ENCODE data around the gene NOVA2.
A peak's percentile ranks its signal among the peaks of the same experiment; 100 is the strongest.

- TF ChIP-seq, protein P1, sequence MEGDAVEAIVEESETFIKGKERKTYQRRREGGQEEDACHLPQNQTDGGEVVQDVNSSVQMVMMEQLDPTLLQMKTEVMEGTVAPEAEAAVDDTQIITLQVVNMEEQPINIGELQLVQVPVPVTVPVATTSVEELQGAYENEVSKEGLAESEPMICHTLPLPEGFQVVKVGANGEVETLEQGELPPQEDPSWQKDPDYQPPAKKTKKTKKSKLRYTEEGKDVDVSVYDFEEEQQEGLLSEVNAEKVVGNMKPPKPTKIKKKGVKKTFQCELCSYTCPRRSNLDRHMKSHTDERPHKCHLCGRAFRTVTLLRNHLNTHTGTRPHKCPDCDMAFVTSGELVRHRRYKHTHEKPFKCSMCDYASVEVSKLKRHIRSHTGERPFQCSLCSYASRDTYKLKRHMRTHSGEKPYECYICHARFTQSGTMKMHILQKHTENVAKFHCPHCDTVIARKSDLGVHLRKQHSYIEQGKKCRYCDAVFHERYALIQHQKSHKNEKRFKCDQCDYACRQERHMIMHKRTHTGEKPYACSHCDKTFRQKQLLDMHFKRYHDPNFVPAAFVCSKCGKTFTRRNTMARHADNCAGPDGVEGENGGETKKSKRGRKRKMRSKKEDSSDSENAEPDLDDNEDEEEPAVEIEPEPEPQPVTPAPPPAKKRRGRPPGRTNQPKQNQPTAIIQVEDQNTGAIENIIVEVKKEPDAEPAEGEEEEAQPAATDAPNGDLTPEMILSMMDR (IDR thresholded peaks at IDR 0.05): peak in 2 of 4 experiments; percentile 23 to 26
- TF ChIP-seq POLR2AphosphoS5 (IDR thresholded peaks at IDR 0.05): peak; percentile 34
These were observed 70.7 kb downstream of the NOVA2 start for GRCh38 chr19:45902651-45903625.
